ENCODE results near the gene ADAM15.

The ADAM15 gene, protein sequence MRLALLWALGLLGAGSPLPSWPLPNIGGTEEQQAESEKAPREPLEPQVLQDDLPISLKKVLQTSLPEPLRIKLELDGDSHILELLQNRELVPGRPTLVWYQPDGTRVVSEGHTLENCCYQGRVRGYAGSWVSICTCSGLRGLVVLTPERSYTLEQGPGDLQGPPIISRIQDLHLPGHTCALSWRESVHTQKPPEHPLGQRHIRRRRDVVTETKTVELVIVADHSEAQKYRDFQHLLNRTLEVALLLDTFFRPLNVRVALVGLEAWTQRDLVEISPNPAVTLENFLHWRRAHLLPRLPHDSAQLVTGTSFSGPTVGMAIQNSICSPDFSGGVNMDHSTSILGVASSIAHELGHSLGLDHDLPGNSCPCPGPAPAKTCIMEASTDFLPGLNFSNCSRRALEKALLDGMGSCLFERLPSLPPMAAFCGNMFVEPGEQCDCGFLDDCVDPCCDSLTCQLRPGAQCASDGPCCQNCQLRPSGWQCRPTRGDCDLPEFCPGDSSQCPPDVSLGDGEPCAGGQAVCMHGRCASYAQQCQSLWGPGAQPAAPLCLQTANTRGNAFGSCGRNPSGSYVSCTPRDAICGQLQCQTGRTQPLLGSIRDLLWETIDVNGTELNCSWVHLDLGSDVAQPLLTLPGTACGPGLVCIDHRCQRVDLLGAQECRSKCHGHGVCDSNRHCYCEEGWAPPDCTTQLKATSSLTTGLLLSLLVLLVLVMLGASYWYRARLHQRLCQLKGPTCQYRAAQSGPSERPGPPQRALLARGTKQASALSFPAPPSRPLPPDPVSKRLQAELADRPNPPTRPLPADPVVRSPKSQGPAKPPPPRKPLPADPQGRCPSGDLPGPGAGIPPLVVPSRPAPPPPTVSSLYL

GRCh38 chr1:155050560-155051341 is at the start of gene ADAM15:
ADAM15 (plus strand) TSS chr1:155051316; CDS start chr1:155051387, 71 bp downstream.
- peak; percentile 82 to 84 for DNase-seq

GRCh38 chr1:155001425-155001674 is 49.8 kb upstream of the ADAM15 start:
- DNase-seq, result no peak

DNA sequence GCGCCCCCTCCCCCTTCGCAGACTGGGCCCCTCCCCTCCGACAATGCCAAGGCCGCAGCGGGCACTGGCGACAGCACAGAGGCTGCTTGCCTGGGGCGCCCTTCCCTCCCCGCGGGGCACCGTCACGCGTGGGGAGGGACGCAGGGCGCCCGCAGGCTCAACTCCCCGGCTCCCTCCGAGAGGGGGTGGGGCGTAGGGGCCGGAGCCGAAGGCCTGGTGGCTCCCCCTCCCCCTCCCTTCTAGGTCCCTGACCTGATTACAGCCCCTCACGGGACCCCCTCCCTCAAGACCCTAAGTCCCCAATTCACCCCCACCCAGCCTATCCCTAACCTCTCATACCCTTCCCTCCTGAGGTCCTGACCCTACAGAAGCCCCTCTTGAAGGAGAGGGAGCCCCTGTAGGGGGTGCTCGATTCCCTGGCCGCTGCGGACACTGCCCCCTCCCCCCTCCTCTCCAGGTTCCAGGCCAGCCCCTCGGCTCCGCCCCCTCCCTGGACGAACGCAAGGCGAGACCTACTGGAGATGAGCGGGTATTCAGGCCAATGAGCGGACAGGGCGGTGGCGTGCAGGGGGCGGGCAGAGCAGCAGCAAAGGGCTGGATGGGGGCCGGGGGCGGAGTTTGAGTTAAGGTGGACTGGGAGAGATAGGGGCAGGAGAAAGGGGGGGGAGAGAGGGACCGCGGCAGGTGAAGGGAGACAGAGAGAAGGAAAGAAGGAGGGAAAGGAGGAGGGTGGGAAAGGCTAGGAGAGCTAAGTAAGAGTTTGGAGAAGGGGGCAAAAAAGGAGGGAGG is 49.2 kb upstream of the ADAM15 start:
- peak; percentile 96 to 98 for DNase-seq

GRCh38 chr1:155002464-155003226 is 48.5 kb upstream of the ADAM15 start, which contains the start of gene ZBTB7B:
ZBTB7B (plus strand) TSS chr1:155002802; CDS start chr1:155014661, 11,859 bp downstream.
- no peak for DNase-seq

DNA sequence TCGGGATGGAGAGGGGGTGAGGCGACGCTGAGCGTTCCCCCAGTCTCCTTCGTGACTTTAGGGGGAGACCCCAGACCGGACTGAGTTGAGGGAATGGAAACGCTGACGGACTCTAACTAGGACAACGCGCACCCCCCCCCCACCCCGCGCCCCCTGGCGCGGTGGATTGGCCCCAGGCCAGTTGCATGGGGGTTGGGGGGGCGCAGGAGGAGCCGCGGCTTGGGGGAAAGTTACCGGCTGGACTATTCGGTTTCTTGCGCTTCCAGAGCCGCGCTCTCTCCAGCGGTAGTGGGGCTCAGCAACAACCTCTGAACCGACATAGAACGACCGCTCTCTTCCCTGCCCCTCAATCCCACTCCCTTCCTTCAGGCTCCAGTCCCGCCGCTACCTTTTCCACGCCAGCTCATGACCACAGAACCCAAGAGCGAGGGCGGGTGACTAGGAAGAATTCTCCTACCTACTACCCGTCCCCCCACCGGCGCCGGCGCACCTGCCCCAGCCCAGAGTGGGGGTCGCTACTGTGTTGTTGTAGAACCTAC is 47.8 kb upstream of the ADAM15 start:
- no peak for DNase-seq

DNA sequence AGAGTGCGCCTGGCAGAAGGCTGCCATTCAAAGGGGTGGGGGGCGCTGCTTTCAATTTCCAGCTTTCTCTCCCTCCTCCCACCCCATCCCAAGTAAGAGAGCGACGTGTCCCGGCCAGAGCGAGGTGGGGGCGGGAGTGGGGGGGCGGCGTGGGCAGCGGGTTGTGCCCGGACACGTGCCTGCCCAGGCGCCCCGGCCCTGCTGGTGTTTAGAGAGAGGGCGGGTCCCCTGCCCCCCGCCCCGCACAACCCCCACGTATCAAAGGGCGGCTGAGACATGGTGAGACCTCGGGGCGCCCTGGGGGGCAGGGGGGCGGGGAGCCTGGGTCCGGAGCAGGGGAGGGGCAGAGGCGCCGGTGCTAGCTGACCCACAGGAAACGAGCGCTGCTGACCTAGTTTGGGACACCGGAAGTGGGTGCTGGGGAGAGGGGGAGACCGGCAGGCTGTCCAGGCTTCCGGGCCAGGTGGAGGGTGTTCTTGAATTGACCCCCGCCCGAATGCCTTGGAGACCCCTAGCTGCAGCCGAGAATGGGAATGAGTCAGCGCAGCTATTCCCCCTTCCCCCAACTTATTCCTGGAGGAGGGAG is 47.3 kb upstream of the ADAM15 start:
- DNase-seq, result no peak

- no peak for DNase-seq
Observed at GRCh38 chr1:155004352-155005075, 46.6 kb upstream of the ADAM15 start.

- DNase-seq, result no peak
Observed at GRCh38 chr1:155005076-155006011, 45.8 kb upstream of the ADAM15 start.

- no peak for DNase-seq
Observed at GRCh38 chr1:155006601-155007101, 44.5 kb upstream of the ADAM15 start.

- DNase-seq, result no peak
Observed at GRCh38 chr1:155007251-155007828, 43.8 kb upstream of the ADAM15 start.

DNA sequence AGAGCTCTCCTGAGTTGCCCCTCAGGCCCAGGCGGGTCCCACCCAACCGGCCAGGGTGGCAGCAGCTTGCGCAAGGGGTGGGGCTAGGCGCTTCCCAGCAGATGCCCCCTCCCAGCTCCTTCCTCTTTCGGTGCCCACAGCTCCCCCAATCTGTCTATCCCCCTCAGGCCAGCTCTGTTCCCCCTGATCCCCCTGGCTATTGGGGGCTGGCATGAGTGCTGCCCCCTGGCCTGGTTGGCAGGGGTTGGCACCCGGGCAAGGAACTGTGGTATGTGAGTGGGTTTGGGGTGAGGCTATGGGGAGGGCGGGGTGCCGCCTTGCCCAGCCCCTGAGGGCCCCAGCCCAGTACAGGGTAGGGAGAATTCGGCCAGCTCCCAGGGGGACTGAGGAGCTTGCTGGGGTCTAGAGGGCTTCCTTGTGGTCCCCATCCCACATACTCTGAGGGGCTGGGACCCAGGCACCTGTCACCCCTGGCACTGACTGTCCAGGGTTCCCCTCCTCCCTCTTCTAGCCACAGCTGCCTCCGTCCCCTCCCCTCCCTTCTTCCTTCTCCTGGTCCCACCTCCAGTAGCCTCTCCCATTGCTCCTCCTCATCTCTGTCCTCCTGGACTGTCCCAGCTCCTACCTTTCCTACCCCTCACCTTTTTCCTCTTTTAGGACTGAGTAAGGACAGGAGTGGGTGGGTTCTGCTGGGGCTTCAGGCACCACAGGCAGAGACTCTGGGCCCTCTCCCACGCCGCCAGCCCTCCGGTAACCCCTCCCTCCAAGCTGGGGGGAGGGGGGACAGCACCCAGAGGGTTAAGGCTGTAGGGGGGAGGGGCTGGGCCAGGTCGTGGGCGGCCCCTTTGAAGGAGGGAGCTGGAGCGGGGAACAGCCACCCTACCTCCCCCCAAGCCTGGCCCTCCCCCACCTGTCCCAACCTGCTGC is 42.8 kb upstream of the ADAM15 start:
- peak; percentile 69 to 72 for DNase-seq

DNA sequence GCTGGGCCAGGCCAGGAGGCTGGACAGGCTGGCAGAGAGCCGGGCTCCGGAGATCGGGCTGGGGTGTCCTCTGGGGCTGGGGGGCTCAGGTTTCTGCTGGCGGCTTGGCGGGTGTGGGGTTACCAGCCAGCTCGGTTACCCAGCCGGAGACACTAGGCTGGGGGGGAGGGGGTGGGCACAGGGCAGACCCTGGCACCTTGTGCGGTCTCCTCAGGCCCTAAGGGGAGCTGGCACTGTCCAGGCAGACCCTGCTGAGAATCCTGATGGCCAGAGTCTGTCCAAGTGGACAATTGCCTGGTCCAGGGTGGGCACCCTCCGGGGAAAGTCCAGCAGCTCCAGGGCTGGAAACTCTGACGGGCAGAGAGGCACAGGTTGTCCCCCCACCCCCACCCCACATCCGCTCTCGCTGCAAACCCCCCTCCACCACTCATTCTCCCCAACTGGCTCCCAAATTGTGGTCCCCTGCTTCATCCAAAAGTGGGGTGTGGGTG is 41.9 kb upstream of the ADAM15 start:
- no peak for DNase-seq

GRCh38 chr1:155009742-155010141 is 41.4 kb upstream of the ADAM15 start:
- DNase-seq, result no peak

GRCh38 chr1:155010211-155010918 is 40.8 kb upstream of the ADAM15 start:
- no peak for DNase-seq

GRCh38 chr1:155011004-155011416 is 40.1 kb upstream of the ADAM15 start:
- no peak for DNase-seq

DNA sequence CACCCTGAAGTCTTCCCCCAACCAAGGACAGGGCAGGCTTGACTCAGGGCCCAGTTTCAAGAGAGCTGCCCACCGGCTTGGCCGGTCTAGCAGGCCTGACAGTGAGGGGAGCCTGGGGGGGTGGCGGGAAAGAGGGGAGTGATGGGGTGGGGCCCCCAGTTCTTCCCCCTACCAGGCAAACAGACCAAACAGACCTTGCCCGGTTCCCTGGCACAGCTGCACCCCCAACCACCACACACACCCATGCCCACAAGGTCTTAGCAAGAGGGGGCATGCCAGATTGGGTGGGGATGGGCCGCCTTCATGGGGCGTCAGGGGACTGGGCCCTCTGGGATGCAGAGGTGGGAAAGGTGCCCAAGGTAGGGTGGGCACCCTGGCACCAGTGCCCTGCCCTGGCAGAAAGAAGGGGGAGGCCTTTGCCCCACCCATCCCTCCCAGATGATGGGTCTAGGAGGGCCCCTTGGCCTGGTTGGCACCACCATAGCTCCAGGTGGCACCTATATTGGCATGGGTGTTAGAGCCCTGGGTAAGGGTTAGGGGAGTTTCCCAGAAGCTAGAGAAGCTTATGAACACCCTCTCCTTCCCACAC is 39.6 kb upstream of the ADAM15 start:
- DNase-seq, result no peak

All from stimulated activated CD4-positive, alpha-beta T cell treated with anti-CD3 and anti-CD28 coated beads, Interleukin-2, amount 100 ng/mL, for 48 hours (primary cell).